HepG2 (cell line): Measurements from ENCODE around the gene HOXA5. TPM values are rescaled to one million over a fixed set of nuclear protein-coding genes. Genes with fewer than 3 reads are reported as not detected.
A peak's percentile ranks its signal among the peaks of the same experiment; 100 is the strongest.

Experiments
- ATAC-seq: fragments of 200-7000 bp; cut with Tn5 transposase; 3 replicates; pipeline ENCODE4 v1.9.1; 2020; ENCODE audit warnings: mild to moderate bottlenecking, moderate library complexity
- BruUV-seq: library from RNA; stranded (reverse); fragments of 400-500 nt; replicated peaks from 2 replicates; lab custom pipeline; 2021; lab: Mats Ljungman, UMichigan
- CTCF ChIA-PET: fragments of 300-600 bp; formaldehyde crosslinking; extraction: SDS; loops from one replicate; lab custom pipeline; 2021; ENCODE audit warnings: low total read pairs, inconsistent platforms, low intra/inter-chr PET ratio; lab: Yijun Ruan, JAX
- POLR2A ChIA-PET: fragments of 350-600 bp; sonication (Branson Sonifier 250); formaldehyde crosslinking; loops from one replicate; lab custom pipeline; 2020; ENCODE audit warnings: antibody characterized with exemption, inconsistent platforms; lab: Yijun Ruan, JAX
- DNase-seq: peaks from one replicate; pipeline ENCODE4 v3.0.0-alpha.2; 2015; ENCODE audit warnings: low spot score
- FAIRE-seq: peaks from 3 replicates; lab custom pipeline; 2011; peaks lifted over from hg19 to GRCh38; lab: Jason Lieb, UNC
- H2AFZ ChIP-seq: one replicate; pipeline ENCODE4 v1.6.1; 2011; ENCODE audit warnings: low read length, inconsistent platforms
- H3K27ac ChIP-seq: fragments of 300-600 bp; 3 replicates; pipeline ENCODE4 v1.8.0; 2011; ENCODE audit warnings: mixed run types, mild to moderate bottlenecking, mixed read lengths, low read length, inconsistent platforms; ENCODE audit not compliant: insufficient read depth; ENCODE audit errors: extremely low read length
- H3K27me3 ChIP-seq, 2 experiments: fragments of 200-600 bp in 1 of 2; 2 replicates in 1 of 2; 3 replicates in 1 of 2; pipeline versions ENCODE4 v1.6.0 to v1.8.0; 2011; ENCODE audit warnings: low read length in 2 of 2, mild to moderate bottlenecking in 2 of 2, moderate library complexity in 2 of 2, inconsistent platforms in 1 of 2; ENCODE audit not compliant: insufficient read depth in 2 of 2, control insufficient read depth in 1 of 2
- H3K36me3 ChIP-seq, 2 experiments: fragments of 200-600 bp in 1 of 2; replicated peaks in 1 of 2; 2 replicates in 1 of 2; 3 replicates in 1 of 2; pipeline versions ENCODE4 v1.5.1 to v1.8.0; 2011; ENCODE audit warnings: low read length in 2 of 2, inconsistent platforms in 1 of 2; ENCODE audit not compliant: insufficient read depth in 2 of 2, control insufficient read depth in 1 of 2
- H3K4me1 ChIP-seq: 2 replicates; pipeline ENCODE4 v1.5.1; 2012; ENCODE audit warnings: low read length, inconsistent platforms; ENCODE audit not compliant: insufficient read depth
- H3K4me2 ChIP-seq: 2 replicates; pipeline ENCODE4 v1.6.0; 2011; ENCODE audit warnings: low read depth, low read length, inconsistent platforms
- H3K4me3 ChIP-seq, 3 experiments: fragments of 200-600 bp in 1 of 3; sonication (generic), shearing (Covaris generic) in 1 of 3; replicated peaks in 1 of 3; 2 replicates each; pipeline ENCODE4 v1.5.1; 2011 to 2016; ENCODE audit warnings: low read length in 3 of 3, inconsistent platforms in 2 of 3, low read depth in 2 of 3, mild to moderate bottlenecking in 2 of 3, control low read depth in 1 of 3, mixed read lengths in 1 of 3; ENCODE audit not compliant: insufficient read depth in 1 of 3
- H3K79me2 ChIP-seq: one replicate; pipeline ENCODE4 v1.6.1; 2011; ENCODE audit warnings: low read length, inconsistent platforms; ENCODE audit not compliant: insufficient read depth
- H3K9ac ChIP-seq: 2 replicates; pipeline ENCODE4 v1.6.0; 2011; ENCODE audit warnings: mild to moderate bottlenecking, low read depth, low read length, inconsistent platforms; ENCODE audit not compliant: insufficient read depth
- H3K9me3 ChIP-seq: 2 replicates; pipeline ENCODE4 v1.5.1; 2012; ENCODE audit warnings: mild to moderate bottlenecking, low read length
- H4K20me1 ChIP-seq: 2 replicates; pipeline ENCODE4 v1.6.0; 2011; ENCODE audit warnings: inconsistent platforms, mild to moderate bottlenecking, low read length, moderate library complexity; ENCODE audit not compliant: insufficient read depth
- AKNA ChIP-seq: sonication (generic); formaldehyde crosslinking; IDR thresholded peaks from 2 replicates; pipeline ENCODE4 v1.4.0; 2020; ENCODE audit warnings: missing genetic modification reagents, borderline replicate concordance
- CENPX ChIP-seq: sonication (generic); formaldehyde crosslinking; IDR thresholded peaks from 2 replicates; pipeline ENCODE4 v1.9.0; 2021; ENCODE audit warnings: mild to moderate bottlenecking, missing genetic modification reagents, moderate library complexity
- DNMT1 ChIP-seq: sonication (generic); formaldehyde crosslinking; IDR thresholded peaks from 2 replicates; pipeline ENCODE4 v1.5.1; 2020; ENCODE audit warnings: mild to moderate bottlenecking, missing genetic modification reagents
- EZH2 ChIP-seq: conservative IDR thresholded peaks from 2 replicates; pipeline ENCODE4 v1.6.1; 2012; ENCODE audit warnings: mild to moderate bottlenecking, low read depth, low read length, moderate library complexity
- POLR2AphosphoS5 ChIP-seq: IDR thresholded peaks from 2 replicates; pipeline ENCODE4 v1.6.1; 2012; ENCODE audit warnings: low read depth, low read length
- SKI ChIP-seq: fragments of 450-650 bp; IDR thresholded peaks from one replicate; pipeline ENCODE4 v1.6.1; 2018; ENCODE audit warnings: mild to moderate bottlenecking; ENCODE audit not compliant: partially characterized antibody
- YEATS4 ChIP-seq: sonication (generic); formaldehyde crosslinking; IDR thresholded peaks from 2 replicates; pipeline ENCODE4 v1.4.0; 2020; ENCODE audit warnings: missing genetic modification reagents, borderline replicate concordance
- ZBTB3 ChIP-seq: sonication (generic); formaldehyde crosslinking; IDR thresholded peaks from 2 replicates; pipeline ENCODE4 v1.4.0; 2020; ENCODE audit warnings: low read depth, mild to moderate bottlenecking, moderate library complexity, missing genetic modification reagents, borderline replicate concordance
- ZFX ChIP-seq: sonication (generic); formaldehyde crosslinking; IDR thresholded peaks from 2 replicates; pipeline ENCODE4 v1.4.0; 2020; ENCODE audit warnings: mild to moderate bottlenecking, low read depth, missing genetic modification reagents, moderate library complexity
- ZNF350 ChIP-seq: sonication (generic); formaldehyde crosslinking; IDR thresholded peaks from 2 replicates; pipeline ENCODE4 v1.4.0; 2020; ENCODE audit warnings: mild to moderate bottlenecking, low read depth, missing genetic modification reagents, borderline replicate concordance
- ZNF574 ChIP-seq: sonication (generic); formaldehyde crosslinking; IDR thresholded peaks from 2 replicates; pipeline ENCODE4 v1.4.0; 2020; ENCODE audit warnings: missing genetic modification reagents
- ZNF709 ChIP-seq: sonication (generic); formaldehyde crosslinking; IDR thresholded peaks from 2 replicates; pipeline ENCODE4 v1.5.0; 2020; ENCODE audit warnings: mild to moderate bottlenecking, missing genetic modification reagents
- WGBS: methylation state at CpG from one replicate; pipeline ENCODE4 v1.1.6; 2017; ENCODE audit warnings: low lambda C conversion rate; 5-methylcytosine and 5-hydroxymethylcytosine counted together
- in situ Hi-C: cut with HindIII; loops from 2 replicates; pipeline ENCODE4 v1.10.0; 2017; ENCODE audit warnings: low pct_unique_long_range_greater_than_20kb; ENCODE audit not compliant: extremely low pct_ligation_motif_present
- intact Hi-C: fragments of 100-400 bp; cut with micrococcal nuclease; formaldehyde crosslinking; loops from one replicate; pipeline ENCODE4 v1.10.0; 2022; ENCODE audit not compliant: unreplicated experiment
- polyA plus RNA-seq, 8 experiments: library from polyadenylated mRNA; depleted of rRNA in 3 of 8; stranded (reverse) in 7 of 8; unstranded in 1 of 8; fragments of >200 nt; fragmentation: Illumina TruSeq in 4 of 8; extraction: Trizol in 4 of 8; gene quantifications; 2 replicates each; pipeline versions ENCODE4 v1.2.1 to v1.2.3, GENCODE V29; 2011 to 2016; ENCODE audit warnings: low read depth in 4 of 8, missing spikeins in 1 of 8, mixed read lengths in 1 of 8; ENCODE audit not compliant: insufficient read depth in 1 of 8
- total RNA-seq, 5 experiments: library from RNA; depleted of rRNA; stranded (reverse); fragments of >200 nt; fragmentation: Illumina TruSeq; extraction: Trizol; gene quantifications; 2 replicates each; pipeline ENCODE4 v1.2.3, GENCODE V29; 2016; ENCODE audit warnings: low read depth in 1 of 5

Gene HOXA5
- total and polyA plus RNA-seq, 2 of the 13 experiments (the other 11 are each of a cell fraction or from before 2014, with no cell fraction given): 3.2 to 3.6 TPM

GRCh38 chr7:27171637-27172314, 28.3 kb upstream of the HOXA5 start:
- ATAC-seq (peak; percentile 51), FAIRE-seq (no peak), DNase-seq (no peak)
- peaks cover 18% of the 10 kb centered on the region for H3K4me1 ChIP-seq
- peaks cover 0 to 62% of the 10 kb centered on the region in 2 experiments for H3K27me3 ChIP-seq
- H3K4me3 ChIP-seq: no peak overlapping the region; a peak in 1 of 6 replicates
- intact Hi-C loops (no loop called here), in situ Hi-C loops (loop anchor here (25.0 kb wide), 1 partner anchor 1084 kb away; no protein-coding TSS in a partner anchor)
- H3K4me2 ChIP-seq: peak overlapping the region; percentile 41
- no peak overlapping the region for H2AFZ ChIP-seq
- TF ChIP-seq AKNA (CRISPR knock-in tag): no peak
- no peak for TF ChIP-seq POLR2AphosphoS5
- TF ChIP-seq YEATS4 (CRISPR knock-in tag): no peak
- TF ChIP-seq DNMT1 (CRISPR knock-in tag): no peak
- TF ChIP-seq SKI: peak; percentile 2
- no peak for TF ChIP-seq ZNF574 (CRISPR knock-in tag)
- TF ChIP-seq ZBTB3 (CRISPR knock-in tag): no peak
- no peak for TF ChIP-seq ZNF709 (CRISPR knock-in tag)
- TF ChIP-seq EZH2: peak; percentile 55; the same call in 1 of the 2 replicates
- TF ChIP-seq ZNF350 (CRISPR knock-in tag): no peak
- no peak for TF ChIP-seq CENPX (CRISPR knock-in tag)
- no peak for TF ChIP-seq ZFX (CRISPR knock-in tag)
- no peaks in the 10 kb centered on the region for H3K36me3 ChIP-seq
- no peaks in the 10 kb centered on the region for H4K20me1 ChIP-seq
- no peak overlapping the region for H3K9ac ChIP-seq
- ChIA-PET POLR2A (interaction anchor here (0.9 kb wide), 1 partner anchor 11 kb away, joined by 3 read pairs; no protein-coding TSS in a partner anchor), CTCF (no interaction called here)
- BruUV-seq: no TSS peak
- WGBS: 58% methylated on average over 30 of the region's 30 CpGs
- H3K27ac ChIP-seq: no peak overlapping the region
- H3K9me3 ChIP-seq: no peaks in the 10 kb centered on the region
- no peaks in the 10 kb centered on the region for H3K79me2 ChIP-seq
